Activated naive CD4-positive, alpha-beta T cell treated with anti-CD3 and anti-CD28 coated beads, Interleukin-2, amount 50 U/mL, for 16 hours (primary cell): ENCODE measurements around the gene MAP4K1.
"Not testable (repeated sequence)": the region's sequence is repeated elsewhere in the genome, so short reads cannot be mapped to it uniquely, and the experiment has no call there.

ENCODE experiments used
- DNase-seq: peaks from one replicate; pipeline ENCODE4 v3.0.0-alpha.2; 2020

The MAP4K1 gene

DNA sequence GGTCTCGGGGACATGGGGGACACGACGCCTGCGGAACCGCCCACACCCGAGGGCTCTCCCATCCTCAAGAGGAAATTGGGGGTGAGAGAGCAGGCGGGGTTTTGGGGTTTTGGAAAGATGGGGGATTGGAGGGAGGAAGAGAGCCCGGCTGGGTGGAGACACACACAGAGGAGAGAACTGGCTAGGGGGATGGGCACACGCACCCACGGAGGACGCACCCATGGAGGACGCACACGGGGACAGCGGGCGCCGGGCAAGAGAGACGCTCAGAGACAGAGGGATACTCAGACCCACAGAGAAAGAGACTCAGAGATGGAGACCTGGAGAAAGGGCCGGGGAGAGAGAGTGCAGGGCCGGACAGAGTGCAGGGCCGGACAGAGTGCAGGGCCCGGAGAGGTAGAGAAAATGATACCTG is 52.1 kb downstream of the MAP4K1 start:
- no peak for DNase-seq

DNA sequence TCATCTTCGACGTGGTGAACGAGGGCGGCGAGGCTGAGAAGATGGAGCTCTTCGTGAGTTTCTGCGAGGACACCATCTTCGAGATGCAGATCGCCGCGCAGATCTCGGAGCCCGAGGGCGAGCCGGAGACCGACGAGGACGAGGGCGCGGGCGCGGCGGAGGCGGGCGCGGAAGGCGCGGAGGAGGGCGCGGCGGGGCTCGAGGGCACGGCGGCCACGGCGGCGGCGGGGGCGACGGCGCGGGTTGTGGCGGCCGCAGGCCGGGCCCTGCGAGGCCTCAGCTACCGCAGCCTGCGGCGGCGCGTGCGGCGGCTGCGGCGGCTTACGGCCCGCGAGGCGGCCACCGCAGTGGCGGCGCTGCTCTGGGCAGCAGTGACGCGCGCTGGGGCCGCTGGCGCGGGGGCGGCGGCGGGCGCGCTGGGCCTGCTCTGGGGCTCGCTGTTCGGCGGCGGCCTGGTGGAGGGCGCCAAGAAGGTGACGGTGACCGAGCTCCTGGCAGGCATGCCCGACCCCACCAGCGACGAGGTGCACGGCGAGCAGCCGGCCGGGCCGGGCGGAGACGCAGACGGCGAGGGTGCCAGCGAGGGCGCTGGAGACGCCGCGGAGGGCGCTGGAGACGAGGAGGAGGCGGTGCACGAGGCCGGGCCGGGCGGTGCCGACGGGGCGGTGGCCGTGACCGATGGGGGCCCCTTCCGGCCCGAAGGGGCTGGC is 52.6 kb downstream of the MAP4K1 start:
- no peak for DNase-seq

DNA sequence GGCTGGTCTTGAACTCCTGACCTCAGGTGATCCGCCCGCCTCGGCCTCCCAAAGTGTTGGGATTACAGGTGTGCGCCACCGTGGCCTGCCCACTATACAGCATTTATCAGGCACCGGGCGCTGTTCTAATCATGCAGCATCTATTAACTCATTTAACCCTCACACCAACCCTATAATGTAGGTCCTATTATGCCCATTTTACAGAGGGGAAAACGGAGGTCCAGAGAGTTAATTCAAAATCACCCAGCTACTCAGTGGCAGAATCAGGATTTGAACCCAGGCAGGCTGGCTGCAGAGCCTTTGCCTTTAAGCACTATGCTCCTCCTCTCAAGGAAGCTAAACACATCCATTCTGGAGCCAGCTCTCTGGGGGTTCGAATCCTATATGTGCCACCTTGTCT is 54.3 kb downstream of the MAP4K1 start:
- no peak for DNase-seq

DNA sequence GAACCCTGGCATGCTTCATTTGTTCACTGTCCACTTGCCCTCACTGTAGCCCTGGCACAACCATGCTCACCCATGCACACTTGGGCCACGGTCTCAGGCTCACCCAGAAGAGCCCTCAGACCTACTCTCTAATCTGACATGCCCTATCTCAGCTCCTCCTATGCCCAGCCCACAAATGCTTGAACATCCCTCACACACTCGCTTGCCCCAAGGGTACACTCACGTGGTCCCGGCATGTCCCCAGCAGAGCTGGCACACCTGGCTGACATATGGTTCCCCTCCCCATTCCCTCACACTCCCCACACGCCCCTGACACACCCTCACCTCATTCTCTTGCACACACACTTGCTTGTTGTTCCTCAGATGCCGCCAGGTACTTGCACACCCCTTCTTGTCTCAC is 55.7 kb downstream of the MAP4K1 start:
- no peak for DNase-seq

DNA sequence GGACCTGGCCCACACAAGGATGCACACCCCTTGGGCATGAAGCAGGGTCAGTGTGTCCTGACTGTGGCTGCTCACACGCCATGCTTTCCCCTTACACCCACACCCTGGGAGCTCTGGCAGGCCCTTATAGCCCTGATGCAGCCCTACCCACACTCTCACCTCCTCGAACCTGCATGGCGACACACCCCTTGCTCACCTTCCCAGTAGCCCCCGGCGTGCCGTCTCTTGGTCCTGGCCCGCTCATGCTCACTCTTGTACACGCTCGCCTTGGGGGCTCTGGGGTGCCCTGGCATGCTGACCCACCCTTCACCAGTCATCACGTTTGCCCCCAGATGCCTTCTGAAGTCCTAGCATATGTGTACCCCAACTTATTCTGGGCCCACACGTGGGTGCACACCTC is 56.1 kb downstream of the MAP4K1 start:
- DNase-seq, result no peak

DNA sequence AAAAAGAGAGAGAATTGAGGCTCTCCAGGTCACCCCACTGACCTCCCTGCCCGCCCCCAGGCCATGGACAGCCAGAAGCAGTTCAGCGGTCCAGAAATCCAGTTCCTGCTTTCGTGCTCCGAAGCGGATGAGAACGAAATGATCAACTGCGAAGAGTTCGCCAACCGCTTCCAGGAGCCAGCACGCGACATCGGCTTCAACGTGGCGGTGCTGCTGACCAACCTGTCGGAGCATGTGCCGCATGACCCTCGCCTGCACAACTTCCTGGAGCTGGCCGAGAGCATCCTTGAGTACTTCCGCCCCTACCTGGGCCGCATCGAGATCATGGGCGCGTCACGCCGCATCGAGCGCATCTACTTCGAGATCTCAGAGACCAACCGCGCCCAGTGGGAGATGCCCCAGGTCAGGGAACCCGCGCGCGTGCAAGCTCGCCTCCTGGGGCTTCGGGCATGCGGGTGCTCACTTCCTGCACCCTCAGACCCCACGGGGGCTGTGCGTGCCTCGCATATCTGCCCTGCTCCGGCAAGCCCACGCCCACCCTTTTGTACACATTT is 56.6 kb downstream of the MAP4K1 start:
- DNase-seq, result no peak

DNA sequence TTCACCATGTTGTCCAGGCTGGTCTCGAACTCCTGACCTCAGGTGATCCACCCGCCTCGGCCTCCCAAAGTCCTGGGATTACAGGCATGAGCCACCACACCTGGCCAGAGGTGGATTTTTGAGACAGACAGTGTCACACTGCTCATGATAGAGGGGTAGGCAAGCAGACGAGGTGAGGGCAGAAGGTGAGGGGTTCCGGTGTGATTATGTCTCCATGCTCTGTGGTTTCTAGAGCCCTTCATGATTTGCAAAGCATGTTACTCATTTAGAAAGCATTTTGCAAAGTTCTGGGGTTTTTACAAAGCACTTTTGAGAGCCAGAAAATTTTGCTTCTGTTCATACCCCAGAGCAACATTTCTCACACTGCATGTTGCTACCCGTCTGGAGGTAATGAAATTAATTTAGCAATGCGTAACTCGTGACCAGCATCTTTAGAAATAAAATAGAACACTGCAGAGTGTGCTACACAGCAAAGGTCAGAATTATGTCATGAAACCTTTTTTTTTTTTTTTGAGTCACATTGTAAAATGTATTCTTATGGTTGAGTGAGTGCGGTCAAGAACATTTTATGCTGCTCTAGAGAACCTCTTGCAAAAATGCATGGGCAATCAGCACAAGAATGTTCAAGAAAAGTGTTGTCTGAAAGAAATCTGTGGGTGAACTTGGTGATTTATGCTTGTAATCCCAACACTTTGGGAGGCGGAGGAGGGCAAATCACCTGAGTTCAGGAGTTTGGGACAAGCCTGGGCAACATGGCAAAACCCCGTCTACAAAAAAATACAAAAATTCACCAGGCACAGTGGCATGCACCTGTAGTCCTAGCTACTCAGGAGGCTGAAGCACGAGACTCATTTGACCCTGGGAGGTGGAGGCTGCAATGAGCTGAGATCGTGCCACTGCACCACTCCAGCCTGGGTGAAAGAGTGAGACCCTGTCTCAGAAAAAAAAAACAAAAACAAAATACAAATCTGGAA is 58.0 kb downstream of the MAP4K1 start:
- no peak for DNase-seq

DNA sequence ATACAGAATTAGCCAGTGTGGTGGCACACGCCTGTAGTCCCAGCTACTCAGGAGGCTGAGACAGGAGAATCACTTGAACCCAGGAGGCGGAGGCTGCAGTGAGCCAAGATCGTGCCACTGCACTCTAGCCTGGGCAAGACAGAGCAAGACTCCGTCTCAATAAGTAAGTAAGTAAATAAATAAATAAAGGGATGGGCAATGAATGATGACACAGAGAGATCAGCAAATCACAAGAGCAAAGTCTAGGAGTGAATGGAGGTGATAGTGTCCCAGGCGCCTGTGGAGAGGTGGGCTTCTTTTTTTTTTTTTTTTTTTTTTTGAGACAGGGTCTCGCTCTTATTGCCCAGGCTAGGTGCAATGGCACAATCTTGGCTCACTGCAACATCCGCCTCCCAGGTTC is 58.8 kb downstream of the MAP4K1 start:
- not testable (repeated sequence) for DNase-seq

DNA sequence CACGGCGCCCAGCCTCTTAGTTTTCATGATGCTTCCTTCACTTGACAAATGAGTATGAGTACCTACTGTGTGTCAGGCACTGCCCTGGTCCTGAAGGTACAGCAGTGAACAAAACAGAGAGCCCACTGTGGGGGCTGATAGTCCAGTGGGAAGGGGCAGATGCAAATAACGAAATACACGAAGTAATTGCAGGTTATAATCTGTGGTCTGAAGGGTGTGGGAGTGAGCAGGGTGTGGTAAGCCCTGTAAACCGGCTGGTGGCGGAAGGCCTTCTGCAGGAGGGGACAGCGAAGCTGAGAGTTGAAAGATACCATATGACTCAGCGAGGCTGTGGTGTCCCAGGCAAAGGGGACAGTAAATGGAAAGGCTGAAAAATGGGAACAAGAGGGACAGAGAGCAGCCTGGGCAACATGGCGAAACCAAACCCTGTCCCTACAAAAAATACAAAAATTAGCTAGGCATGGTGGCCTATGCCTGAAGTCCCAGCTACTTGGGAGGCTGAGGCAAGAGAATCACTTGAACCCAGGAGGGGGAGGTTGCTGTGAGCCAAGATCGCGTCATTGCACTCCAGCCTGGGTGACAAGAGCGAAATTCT is 60.5 kb downstream of the MAP4K1 start:
- no peak for DNase-seq

DNA sequence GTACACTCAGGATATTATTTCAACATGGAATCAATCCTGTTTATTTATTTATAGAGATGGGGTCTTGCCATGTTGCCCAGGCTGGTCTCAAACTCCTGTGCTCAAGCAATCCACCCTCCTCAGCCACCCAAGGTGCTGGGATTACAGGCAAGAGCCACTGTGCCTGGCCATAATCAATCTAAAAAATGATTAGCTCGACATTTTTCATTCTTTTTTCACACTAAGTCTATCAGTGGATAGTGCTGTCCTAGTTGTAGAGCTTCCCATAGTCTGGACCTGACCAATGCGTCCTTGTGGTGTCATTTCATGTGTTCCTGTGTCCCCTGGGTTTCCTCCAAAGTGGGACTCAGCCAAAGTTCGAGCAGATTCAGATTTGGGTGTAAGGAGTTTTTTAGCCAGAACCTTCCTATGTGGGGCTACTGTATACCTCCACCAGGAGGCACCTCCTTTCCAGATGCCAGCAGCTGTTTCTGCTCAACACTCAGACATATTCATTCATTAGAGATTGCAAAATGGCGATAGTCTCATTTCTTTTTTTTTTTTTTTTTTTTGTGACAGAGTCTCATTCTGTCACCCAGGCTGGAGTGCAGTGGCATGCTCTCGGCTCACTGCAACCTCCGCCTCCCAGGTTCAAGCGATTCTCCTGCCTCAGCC is 61.1 kb downstream of the MAP4K1 start:
- DNase-seq, result no peak

DNA sequence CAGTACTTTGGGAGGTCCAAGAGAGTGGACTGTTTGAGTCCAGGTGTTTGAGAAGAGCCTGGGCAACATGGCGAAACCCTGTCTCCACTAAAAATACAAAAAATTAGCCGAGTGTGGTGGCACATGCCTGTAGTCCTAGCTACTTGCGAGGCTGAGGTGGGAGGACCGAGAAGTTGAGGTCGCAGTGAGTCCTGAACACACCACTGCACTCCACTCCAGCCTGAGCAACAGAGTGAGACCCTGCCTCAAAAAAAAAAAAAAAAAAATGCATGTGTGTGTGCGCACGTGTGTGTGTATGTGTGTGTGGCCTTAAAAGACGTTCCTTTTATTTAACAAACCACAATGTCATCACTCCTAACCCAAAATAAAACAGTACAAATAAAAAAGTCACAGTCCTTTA is 62.6 kb downstream of the MAP4K1 start:
- no peak for DNase-seq

DNA sequence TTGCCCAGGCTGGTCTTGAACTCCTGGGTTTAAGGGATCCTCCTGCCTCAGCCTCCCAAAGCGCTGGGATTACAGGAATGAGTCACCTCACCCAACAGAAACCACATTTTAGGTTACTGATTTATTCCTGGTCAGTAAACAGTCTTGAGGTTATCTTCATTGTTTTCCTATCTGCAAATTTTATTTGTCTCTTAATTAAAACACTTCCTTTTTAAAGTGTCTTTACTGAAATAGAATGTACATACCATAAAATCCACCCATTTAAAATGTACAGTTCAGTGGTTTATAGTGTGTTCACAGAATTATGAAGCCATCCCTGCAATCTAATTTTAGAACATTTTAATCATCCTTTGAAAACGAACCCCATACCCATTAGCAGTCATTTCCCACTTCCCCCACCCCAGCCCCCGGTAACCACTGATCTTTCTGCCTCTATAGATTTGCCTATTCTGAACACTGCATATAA is 63.0 kb downstream of the MAP4K1 start:
- DNase-seq, result no peak

DNA sequence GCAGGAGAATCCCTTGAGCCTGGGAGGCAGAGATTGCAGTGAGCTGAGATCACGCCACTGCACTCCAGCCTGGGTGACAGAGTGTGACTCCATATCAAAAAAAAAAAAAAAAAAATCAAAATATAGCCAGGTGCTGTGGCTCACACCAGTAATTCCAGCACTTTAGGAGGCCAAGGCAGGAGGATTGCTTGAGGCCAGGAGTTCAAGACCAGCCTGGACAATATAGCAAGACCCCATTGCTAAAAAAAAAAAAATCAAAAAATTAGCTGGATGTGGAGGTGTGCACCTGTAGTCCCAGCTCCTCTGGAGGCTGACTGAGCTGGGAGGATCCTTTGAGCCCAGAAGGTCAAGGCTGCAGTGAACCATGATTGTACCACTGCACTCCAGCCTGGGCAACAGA is 64.5 kb downstream of the MAP4K1 start:
- DNase-seq, result not testable (repeated sequence)

DNA sequence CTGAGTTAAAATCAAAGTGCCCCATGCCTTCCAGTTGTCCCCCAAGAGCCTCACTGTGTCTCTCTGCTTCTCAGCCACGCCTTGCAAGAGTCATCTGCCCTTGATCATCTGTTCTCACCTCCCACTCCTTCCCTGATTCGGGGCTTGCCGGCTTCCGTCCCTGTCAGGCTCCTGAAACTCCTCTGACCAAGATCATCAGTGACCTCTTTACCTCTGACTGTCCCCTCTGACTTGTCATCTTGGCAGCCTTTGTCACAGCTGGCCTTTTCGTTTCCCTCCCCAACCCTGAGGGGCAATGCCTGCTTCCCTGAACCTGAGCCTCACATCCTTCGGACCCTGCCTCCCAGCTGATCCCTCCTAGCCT is 66.3 kb downstream of the MAP4K1 start:
- DNase-seq, result no peak

DNA sequence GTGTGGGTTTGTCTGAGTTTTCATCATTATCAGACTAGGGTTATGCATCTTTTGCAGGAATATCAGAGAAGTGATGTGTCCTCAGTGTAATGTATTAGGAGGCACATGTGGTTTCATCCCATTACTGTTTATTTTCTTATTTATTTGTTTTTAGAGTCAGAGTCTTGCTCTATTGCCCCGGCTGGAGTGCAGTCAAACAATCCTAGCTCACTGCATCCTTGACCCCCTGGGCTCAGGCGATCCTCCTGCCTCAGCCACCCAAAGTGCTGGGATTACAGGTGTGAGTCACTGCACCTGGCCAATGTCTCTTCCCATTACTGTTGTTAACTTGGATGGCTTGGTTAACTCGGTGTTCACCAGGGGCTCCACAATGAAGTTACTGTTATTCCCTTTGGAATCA is 67.4 kb downstream of the MAP4K1 start:
- DNase-seq, result no peak

DNA sequence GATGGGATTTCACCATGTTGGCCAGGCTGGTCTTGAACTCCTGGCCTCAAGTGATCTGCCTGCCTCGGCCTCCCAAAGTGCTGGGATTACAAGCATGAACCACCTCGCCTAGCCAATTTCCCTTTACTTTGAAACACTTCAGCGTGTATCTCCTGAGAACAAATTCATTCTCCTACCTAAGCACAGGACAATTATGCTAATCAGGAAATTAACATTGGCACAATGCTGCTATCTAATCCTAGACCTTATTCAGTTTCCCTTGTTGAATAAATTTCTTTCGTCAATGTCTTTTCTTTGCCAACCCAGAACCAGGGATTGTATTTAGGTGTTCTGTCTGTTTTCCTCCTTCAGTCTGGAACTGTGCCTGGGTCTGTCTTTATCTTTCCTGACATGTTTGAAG is 67.8 kb downstream of the MAP4K1 start:
- DNase-seq, result no peak

DNA sequence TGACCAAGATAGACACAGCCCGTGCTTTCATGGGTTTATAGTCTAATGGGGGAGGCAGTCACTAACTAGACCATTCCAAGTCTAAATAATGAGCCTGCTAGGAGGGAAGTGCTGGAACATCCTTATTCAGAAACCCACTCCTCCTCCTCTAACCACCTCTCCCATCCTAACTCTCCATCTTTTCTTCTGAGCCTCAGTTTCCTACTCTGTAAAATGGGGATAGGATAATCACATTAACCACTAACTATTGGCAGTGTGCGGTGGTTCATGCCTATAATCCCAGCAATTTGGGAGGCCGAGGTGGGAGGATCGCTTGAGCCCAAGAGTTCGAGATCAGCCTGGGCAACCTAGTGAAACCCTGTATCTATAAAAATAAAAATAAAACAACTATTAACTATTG is 68.7 kb downstream of the MAP4K1 start:
- no peak for DNase-seq

DNA sequence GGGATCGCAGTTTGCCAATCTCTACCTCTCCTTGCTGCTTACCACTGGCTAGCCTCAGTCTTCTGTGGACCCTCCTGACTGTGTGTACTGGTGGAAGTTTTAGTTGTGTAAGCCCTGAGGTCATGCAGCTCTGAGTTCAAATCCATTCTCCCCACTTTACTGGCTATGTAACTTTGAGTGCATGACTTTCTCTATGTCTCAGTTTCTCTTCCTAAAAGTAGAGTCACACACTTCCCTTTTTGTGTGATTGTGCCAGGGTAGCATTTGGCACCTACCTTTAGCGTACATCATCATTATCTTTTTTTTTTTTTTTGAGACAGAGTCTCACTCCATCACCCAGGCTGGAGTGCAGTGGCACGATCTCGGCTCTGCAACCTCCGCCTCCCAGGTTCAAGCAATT is 70.3 kb downstream of the MAP4K1 start:
- no peak for DNase-seq

DNA sequence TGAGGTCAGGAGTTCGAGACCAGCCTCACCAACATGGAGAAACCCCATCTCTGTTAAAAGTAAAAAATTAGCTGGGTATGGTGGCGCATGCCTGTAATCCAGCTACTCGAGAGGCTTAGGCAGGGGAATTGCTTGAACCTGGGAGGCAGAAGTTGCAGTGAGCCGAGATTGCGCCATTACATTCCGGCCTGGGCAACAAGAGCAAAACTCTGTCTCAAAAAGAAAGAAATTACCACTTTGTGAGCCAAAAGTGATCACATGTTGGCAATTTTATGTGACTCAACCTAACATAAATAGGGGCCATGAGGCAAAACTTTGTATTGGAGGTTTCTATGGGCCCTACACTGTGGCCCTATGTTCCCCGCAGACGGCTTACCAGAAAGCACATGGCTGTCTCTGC is 72.2 kb downstream of the MAP4K1 start:
- DNase-seq, result no peak

DNA sequence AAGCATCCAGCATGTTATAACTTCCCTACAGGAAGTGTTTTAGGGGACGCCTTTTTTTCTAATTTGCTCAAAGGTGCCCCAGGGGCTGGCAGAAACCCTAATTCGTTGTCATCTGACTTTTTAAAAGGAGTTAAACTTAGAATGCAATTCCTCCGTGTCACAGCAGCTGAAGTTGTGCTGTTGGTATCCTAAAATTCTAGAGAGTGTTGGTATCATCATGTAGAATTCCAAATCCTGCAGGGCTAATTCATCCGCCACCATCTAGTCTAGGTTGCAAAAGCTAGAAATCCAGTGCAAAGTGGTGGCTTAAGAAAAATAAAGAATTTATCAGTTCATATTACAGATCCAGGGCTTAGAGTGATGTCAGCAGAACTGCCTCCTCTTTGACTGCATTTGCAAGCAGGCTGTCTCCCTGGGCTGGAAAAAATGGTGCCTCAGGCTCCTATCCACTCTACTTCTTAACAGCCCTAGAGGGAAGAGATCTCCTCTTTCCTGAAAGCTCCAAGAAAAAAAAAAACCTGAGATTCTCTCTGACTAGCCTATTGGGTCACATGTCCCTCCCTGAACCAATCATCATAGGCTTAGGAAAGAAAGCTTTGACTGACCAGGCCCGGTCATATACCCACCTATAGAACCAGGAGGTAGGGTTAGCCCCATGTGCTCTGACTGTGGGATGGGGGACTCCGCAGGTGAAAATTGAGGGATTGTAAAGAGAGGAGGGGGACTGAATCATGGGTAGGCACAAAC is 73.0 kb downstream of the MAP4K1 start:
- DNase-seq, result no peak

DNA sequence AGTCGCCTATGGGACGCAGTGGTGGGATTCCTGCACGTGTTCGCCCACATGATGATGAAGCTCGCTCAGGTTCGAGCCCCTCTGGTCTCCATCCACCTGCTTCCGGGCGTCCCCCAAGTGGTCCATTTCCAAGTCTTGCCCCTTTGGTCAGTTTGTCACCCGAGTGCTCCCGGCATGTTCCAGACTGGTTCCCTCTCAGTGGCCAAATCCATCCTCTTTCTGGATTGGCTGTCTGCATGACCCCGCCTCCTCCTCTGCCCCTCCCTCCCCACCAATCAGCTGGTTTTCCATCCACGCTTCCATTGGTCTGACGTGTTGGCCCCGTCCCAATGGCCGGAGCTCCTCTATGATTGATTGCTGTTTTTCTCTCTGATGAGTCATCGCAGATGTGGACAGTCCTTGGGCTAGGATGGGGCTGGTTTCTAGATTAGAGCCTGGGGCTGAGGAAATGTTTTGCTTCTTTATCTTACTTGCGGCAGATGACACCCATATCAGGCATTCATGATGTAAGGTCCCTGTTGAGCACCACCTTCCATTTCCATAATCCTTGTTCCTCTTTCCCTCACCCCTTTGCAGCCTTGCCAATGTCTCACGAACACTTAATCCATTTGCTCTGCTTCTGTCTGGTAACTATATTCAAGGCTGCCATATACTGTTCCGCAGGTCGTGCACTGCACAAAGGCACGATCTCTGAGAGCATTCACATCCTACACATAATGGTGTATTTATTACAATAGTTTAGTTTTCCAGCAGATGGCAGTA is 73.8 kb downstream of the MAP4K1 start:
- DNase-seq, result no peak
